HTERT RPE-1 (cell line): Measurements from ENCODE around the gene MAPK8IP1.

Source experiments
- in situ Hi-C: fragments of 300-500 bp; cut with MboI; formaldehyde crosslinking; loops from 4 replicates; pipeline ENCODE4 v1.14.3; 2020; ENCODE audit warnings: low sequenced_read_pairs

Gene MAPK8IP1

DNA sequence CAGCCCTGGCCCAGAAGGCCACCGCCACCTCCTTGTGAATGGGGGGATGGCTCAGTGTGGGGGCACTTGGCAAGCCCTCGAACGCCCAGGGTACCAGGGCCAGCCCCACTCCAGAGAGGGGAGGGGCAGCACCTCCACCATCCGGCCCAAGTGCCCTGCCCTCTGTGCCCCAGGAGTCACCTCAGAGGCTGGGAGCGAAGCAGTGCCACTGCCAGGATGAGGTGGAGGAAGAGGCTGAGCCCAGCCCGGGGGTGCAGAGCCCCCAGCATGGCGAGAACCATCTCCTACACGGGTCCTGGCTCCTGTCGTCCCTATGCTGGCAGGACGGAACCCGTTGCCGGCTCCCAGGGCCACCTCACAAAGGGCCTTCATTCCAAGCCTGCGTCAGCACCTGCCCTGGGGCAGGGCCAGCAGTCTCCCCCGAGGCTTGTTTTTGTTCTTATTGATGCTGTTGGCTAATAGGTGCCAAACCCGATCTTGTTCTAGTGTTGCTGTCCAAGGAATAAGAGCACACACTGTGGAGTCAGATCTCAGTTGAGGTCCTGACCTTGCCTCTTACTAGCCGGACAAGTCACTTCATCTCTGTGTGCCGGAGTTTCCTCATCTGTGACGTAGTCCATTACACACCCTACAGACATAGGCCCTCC is 21.6 kb downstream of the MAPK8IP1 start, which contains the start of gene FREY1:
TSS of gene FREY1 (minus strand) at position 307 of the 647 bp plus-strand sequence. CDS start at position 281, 26 bp downstream.
- in situ Hi-C loops = no loop called here

DNA sequence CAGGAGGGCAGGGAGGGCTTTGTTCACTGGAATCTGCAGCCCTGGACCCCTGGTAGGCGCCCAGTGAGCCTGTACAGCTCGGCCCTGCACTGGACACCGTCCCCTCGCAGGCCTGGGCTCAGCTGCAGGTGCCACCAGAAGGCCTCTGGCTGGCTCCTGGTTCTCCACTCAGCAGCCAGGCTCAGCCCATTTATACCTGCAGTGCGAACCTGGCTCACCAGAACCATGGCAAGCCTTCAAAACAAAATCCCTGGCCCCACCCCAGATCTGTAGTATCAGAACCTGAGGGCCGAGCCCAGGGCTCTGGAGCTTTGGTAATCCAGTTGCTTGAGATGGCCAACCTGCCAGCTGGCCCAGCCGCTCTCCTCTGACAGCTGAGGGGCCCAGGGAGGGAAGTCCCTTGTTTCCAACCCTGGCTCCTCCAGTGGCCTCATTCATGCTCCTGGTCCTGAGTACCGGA is 22.5 kb downstream of the MAPK8IP1 start:
- in situ Hi-C loops = no loop called here

DNA sequence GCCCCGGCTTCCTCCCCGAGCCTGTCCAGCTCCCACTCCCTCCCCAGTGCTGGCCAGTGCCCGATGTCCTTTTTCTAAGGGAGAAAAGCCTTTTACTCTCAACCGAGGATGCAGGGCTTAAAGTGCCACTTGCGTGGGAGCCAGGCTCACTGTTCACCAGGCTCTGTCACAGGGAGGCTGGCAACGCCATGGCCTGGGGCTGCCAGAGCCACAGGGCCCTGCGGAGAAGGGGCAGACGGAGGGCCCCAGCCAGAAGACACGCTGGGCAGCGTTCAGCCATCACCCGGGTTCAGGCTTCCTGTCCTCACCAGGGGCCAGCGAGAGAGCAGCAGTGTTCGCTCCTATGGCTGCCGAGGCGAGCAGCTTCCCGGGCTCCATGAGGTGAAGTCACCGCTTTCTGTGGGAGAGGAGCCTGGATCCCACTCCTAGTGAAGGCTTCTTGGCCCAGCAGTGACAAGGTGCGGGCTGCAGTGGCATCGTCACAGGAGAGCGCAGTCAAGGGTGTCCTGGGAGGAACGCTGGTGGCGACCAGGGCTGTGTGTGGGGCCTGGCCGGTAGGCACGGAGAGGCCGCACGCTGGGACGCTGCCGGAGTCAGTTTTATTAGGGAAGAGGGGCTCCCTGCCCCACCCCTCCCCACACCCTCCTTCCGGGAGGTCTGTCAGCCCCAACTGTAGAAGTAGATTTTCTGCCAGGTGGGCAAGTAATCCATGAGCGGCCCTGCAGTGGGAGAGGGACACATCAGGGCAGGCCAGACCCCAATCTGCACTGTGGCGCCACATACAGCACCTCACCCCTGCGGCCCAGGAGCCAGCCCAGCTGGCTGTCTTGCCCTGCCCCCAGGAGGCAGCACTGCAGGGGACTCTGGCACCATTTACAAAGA is 24.4 kb downstream of the MAPK8IP1 start:
- in situ Hi-C loops = no loop called here

DNA sequence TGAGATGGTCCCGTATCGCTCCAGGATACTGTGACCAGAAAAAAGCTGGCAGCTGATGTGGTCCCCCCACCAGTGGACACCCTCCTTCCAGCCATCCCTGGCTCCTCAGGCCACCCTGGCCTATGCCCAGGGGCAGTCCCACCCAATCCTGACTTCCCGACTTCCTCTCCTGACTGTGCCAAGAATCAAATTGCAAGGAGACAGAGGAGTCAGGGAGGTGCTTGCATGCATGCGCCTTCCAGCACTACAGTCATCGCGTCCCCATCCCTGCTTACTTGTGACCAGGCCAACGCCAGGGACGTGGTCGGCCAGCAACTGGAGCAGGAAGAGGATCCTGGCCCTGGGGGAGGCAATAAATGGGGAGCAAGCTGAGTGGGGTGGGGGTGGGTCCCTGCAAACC is 25.2 kb downstream of the MAPK8IP1 start:
- in situ Hi-C loops = no loop called here

DNA sequence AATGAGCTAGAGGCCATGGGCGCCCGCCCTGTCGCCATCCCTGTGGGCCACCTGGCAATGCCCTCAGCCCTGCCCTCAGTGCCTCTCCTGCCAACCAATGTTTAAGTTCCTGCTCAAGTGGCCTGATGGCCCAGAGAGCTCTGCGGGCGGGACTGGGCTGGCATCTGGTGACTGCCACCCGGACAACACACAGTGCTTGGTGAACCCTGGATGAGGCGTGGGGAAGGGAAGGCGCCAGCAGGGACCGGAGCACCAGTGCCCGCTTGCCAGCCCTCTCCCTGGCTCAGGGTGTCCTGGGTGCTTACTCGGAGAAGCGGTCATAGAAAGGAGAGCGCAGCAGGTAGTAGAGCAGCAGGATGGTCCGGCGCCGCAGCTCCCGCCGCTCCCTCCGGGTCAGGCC is 28.1 kb downstream of the MAPK8IP1 start:
- in situ Hi-C loops = no loop called here

DNA sequence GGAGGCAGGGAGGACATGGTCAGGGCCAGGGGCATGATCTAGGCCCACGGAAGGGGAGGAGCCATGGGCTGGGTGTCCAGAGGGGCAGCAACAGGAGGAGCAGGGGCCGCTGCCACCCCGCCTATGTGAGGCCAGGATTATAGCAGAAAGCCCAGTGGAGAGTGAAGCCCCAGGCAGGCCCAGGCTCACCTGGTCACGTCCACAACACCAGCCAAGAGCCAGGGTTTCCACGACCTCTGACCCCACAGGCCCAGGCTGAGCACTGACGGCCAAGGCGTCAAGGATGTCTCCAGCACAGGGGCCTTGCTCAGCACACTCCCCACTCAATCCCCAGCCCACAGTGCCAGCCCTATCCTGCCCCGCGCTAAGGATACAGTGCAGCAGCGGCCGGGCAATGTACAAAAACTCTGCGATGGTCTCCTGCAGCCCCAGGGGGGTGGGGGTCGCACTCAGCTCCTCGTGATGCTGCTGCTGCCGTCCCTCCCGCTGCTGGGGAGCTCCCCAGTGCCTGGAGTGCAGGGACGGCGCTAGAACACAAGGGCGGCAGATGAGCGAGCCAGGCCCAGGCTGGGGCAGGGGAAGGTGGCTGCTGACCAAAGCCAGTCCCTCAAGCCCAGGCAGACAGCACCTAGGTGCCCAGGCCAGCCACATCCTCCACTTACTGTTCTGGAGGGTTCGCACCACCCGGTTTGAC is 28.6 kb downstream of the MAPK8IP1 start:
- in situ Hi-C loops = no loop called here

DNA sequence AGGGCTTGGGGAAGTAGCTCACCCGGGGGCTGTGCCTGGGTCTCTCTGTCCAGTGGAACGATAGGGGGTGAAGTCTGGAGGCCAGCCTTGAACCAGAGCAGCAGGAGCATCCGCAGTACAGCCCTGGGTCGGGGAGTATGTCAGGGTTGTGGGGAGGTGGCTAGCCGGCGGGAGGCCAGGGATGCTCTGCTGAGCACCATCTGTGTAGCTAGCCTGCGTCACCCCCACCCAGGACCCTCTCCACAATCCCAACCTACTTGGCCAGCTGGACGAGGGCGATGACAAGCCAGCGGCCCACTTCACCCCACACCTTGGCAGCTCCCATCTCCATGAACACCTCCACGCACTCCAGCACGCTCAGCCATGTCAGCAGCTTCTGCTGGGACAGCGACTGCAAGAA is 30.0 kb downstream of the MAPK8IP1 start:
- in situ Hi-C loops = no loop called here

DNA sequence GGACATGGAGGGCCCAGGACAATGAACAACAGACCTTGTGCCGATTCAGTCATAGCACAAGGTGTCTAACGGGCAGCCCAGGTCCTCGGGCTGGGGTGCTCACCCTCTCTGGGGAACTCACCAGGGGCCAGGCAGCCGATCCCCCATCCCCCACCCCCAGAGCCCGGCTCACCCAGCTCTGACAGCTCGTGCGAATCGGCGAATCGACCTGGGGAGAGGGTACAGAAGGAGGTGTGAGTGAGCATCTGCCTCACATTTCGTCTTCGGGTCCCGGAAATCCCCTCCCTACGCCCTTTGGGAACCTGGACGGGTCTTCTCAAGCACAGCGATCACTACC is 31.8 kb downstream of the MAPK8IP1 start:
- in situ Hi-C loops = no loop called here

DNA sequence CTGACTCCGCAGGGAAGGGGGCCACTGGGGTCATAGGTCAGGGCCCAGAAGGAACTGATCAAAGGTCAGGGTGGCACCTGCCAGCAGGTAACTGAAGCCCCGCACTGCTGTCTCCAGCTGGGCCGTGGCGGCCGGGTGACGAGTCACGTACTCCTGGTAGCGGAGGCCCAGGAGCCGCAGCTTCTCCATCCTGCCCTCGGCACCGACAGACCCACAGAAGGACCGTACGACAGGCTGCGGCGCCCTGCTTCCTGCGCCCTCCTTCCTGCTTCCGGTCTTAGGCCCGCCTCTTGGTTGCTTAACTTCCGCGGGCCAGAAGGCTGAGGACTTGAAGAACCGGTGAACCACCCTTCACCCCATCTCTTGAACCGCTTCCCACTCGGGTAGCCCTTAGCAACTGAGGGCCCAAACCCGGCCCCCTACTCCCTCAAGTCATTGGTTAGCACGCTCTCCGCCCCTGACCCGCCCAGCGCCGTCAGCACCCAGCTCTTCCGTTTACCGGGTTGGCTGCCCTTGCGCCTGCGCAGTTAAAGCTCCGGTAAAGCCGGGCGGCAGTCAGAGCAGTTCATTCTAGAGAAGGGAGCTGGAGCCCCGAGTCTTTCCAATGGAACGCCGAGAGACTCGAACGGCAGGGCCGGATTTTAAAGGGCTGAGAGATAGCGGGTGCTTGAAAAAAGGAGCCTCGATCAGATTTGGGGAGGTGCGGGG is 32.3 kb downstream of the MAPK8IP1 start, which contains the start of gene PEX16:
TSS of gene PEX16 (minus strand) at position 255 of the 708 bp plus-strand sequence. CDS start at position 189, 66 bp downstream.
- in situ Hi-C loops = no loop called here

DNA sequence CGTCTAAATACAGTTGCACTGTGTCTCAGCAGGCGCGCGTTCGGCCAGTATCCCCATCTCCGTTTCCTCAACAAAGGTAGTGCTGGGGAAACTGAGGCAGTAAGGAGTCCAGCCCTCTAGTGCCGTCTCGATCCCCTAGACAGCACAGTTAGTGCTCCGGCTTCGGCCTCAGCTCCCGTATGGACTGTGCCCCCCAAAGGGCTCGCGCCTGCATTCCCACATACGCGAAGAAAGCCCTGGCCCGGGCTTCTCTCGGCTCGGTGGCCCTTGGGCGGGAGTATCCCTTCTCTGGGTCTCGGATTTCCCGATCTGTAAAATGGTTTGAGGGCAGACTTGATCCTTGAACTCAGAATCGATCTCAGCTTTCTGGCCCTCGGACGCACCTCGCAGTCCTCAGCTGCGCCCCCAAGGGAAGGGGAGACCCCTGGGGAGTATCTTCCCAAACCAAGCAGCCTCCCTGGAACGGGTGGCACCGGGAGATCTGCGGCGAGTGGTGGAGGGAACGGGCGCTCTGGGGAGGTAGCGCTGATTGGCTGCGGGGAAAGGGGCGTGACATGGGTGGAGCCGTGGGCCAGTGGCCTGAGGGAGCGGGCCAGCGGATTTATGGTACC is 33.0 kb downstream of the MAPK8IP1 start:
- in situ Hi-C loops = no loop called here

DNA sequence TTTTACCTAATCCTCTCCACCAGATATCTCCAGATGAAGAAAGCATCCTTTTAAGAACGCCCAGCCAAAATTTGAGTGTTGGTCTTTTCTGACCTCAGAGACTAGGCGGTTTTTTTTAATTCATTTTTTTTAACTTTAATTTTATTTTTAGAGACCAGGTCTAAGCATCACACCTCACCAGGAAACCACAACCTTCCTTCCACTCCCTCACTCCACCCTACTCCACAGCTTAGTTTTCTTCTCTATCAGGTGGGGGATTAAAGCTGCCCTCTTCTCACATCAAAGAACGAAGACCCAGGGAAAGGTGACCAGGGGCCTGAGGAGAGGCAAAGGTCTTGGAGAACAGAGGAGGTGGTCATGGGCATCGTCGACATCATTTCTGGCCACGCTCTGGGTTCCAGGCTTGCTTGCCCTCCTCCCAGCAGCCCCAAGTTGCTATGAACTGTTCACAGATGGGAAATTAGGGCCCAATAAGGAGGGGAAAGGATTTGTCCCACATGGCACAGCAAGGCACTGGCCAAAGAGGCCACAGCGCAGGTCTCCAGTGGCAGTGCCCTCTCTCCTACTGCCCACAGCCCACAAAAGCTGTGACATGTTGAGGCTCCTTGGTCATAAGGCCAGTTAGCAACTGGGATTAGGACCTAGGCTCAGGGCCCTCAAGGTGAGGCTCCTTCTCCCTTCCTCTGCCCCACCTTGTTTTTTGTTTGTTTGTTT is 33.7 kb downstream of the MAPK8IP1 start:
- in situ Hi-C loops = no loop called here

DNA sequence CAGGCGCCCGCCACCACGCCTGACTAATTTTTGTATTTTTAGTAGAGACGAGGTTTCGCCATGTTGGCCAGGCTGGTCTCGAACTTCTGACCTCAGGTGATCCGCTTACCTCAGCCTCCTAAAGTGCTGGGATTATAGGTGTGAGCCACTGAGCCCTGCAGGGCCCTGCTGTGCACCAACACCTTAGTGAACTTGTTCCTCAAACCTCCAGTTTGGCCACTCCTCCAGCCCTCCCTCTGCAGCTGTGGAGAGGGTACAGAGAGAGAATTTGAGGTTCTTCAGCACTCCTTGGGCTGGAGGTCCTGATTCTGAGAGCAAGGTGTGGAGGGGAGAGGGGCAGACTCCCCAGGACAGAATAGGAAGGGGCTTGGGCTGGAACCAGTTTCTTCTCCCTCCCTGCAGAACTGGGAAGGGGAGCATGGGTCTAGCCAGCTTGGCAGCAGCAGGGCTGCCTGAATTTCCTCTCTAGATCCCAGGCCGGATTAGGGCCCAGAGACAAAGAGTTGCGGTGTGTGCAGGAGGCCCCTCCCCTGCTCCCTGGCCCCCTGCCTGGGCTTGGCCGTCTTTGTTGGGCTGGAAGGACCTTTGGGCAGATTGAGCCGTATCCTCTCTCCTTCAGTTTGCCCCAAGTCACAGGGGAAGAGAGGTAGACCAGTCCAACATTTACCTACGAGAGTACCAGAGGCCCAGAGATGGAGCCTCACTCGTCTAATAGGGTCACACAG is 34.5 kb downstream of the MAPK8IP1 start:
- in situ Hi-C loops = no loop called here

DNA sequence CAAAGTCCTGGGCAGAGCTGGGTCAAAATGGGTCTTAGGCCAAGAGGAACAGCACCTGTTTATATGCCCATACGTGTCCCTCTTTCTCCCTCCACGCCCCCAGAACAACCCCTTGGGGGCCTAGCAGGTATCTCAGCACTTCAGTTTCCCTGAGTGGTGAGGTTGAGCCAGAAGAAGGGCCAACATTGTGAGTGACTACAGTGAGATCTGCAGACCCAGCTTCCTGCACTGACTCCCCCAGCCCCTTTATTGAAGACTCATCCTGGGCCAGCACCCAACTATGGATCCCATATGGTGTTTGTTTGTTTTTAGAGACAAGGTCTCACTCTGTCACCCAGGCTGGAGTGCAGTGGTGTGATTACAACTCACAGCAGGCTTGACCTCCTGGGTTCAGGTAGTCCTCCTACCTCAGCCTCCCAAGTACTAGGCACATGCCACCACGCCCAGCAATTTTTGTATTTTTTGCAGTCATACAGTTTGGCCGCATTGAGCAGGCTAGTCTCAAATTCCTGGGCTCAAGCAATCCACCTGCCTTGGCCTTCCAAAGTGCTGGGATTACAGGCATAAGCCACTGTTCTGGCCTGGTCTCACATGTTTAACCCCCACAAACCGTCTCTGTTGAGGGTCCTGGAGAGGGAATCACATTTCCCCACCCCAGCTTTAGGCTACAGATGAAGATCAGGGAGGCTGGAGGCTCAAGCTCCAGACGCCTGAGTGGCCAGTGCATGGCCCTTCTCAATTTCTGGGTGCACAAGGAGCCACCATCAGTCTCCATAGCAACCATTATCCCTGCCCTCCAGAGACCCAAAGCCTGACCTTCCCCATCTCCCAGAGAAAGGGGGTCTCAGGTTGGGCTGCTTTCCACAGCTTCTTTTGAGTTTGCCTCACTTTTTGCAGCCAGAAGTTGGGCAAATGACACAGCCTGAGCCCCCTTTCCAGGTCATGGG is 35.4 kb downstream of the MAPK8IP1 start:
- in situ Hi-C loops = no loop called here

DNA sequence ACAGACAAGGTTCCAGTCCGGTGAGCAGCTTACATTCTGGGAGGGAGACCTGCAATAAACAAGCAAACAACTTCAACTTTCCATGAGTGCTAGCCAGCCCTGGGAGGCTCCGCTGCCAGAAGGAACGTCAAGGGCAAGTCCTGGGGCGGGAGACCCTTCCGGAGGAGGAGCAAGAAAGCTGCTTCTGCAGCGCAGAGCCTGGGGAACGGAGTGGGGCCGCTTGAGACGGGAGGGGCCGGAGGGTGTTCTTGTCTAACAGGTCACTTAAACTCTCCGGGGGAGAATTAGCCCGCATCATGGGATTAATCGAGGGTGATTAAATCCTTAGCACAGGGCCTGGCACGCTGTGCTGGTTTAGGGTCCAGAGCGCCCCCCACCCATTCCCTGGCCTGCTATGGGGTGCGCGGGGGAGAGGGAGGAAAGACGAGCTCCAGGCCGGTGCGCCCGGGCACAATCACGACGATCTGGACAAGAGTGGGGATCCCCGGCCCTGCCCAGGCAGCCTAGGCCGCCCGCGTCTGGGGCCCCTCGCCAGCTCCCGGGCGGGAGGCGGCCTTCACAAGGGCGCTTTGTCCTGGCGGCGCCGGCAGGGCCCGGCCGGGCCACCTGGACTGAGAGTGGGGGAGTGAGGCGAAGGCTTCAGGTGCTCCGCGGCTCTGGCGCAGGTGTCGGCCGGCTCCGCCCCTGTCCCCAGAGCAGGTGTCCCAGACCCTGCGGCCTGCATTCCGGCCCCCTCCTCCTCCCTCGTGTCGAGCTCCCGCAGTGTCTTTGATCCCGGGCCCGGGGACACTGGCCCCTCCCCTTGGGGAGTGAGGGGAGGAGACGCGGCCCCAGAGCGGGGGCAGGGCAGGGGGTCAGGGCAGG is 36.3 kb downstream of the MAPK8IP1 start:
- in situ Hi-C loops = no loop called here

DNA sequence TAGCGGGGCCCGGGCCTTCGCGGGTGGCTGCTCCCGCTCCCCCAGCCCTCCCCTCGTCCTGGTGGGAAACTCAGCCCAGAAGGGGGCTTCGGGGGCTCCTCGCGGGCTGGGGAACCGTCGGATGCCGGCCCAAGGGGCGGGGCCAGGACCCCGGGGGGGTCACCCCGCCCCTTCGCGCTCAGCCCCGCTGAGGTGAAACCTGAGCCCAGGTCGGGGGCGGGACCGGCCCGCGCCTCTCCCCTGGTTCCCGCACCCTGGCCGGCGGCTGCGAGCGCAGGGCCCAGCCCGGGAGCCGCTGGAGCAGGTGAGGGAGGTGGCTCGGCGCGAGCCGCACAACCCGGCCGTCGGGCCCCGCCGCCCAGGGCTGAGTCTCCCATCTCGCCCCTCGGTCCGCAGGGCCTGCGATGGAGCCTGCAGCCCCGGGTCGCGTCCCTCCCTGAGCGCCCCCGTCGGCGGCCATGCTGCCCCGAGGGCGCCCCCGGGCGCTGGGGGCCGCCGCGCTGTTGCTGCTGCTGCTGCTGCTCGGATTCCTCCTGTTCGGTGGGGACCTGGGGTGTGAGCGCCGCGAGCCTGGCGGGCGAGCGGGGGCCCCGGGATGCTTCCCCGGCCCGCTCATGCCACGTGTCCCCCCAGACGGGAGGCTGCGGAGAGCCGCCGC is 37.1 kb downstream of the MAPK8IP1 start, which contains the start of gene LARGE2:
TSS of gene LARGE2 (plus strand) at position 232 of the 658 bp plus-strand sequence. CDS start at position 459, 227 bp downstream.
- in situ Hi-C loops = no loop called here
